ENCODE data around the gene VSIG2. TPM values are rescaled to one million over a fixed set of nuclear protein-coding genes. Genes with fewer than 3 reads are reported as not detected.

The VSIG2 gene
- total and polyA plus RNA-seq, 10 of the 15 experiments (the other 5 are each of a cell fraction or from before 2014, with no cell fraction given): 0.13 to 0.31 (median 0.15) TPM; not detected in 5

GRCh38 chr11:124788521-124788920, 36.5 kb upstream of the VSIG2 start:
- BruUV-seq (replicated peaks): no TSS peak
- H3K27me3 ChIP-seq (replicated peaks in 1 of 2; ENCODE audit: control insufficient read depth in 2 of 2, insufficient read depth in 2 of 2, low read length in 1 of 2): no peaks in the 10 kb centered on the region
- in situ Hi-C loops (cut with MboI) (no loop called here), intact Hi-C loops (cut with micrococcal nuclease; ENCODE audit: unreplicated experiment) (no loop called here)
- ChIA-PET CTCF (interaction anchor here (0.9 to 2.7 kb wide), 7 partner anchors 9 to 145 kb away, joined by 3 to 16 read pairs (median 3); no protein-coding TSS in a partner anchor), POLR2A (interaction anchor here (1.0 kb wide), 1 partner anchor 119 kb away, joined by 3 read pairs; no protein-coding TSS in a partner anchor), SMC1A (ENCODE audit: uncharacterized antibody, unreplicated experiment) (interaction anchor here (0.7 to 2.9 kb wide), 4 partner anchors 9 to 119 kb away, joined by 3 to 14 read pairs (median 4); no protein-coding TSS in a partner anchor), RAD21 (ENCODE audit: unreplicated experiment) (interaction anchor here (1.2 kb wide), 1 partner anchor 16 kb away, joined by 3 read pairs; no protein-coding TSS in a partner anchor)
- no peaks in the 10 kb centered on the region for H3K9me3 ChIP-seq (replicated peaks; ENCODE audit: control insufficient read depth, insufficient read depth, low read length)
- H3K9ac ChIP-seq (ENCODE audit: control insufficient read depth, insufficient read depth, low read length): no peak overlapping the region
- no peak overlapping the region for H3K4me2 ChIP-seq (ENCODE audit: control insufficient read depth, insufficient read depth)
- H2AFZ ChIP-seq (ENCODE audit: control insufficient read depth, low read depth, low read length): no peak overlapping the region
- peaks cover 47% of the 10 kb centered on the region for H3K79me2 ChIP-seq (ENCODE audit: control insufficient read depth, insufficient read depth, low read length)
- peaks cover 12% of the 10 kb centered on the region for H3K4me1 ChIP-seq (ENCODE audit: control insufficient read depth, insufficient read depth, low read length)
- H3K27ac ChIP-seq (ENCODE audit: control insufficient read depth, insufficient read depth): no peak overlapping the region
- no peak for DNase-seq (ENCODE audit: low read depth, low spot score)
- no peak overlapping the region for H3K4me3 ChIP-seq
- H3K36me3 ChIP-seq (ENCODE audit: control insufficient read depth in 2 of 2, insufficient read depth in 2 of 2, low read length in 1 of 2): no peaks in the 10 kb centered on the region
- H4K20me1 ChIP-seq (ENCODE audit: control insufficient read depth, insufficient read depth): no peaks in the 10 kb centered on the region
- no peak for FAIRE-seq
- no peak for ATAC-seq
- no peak for TF ChIP-seq RAD51 (IDR thresholded peaks at IDR 0.05)
- TF ChIP-seq RELA (IDR thresholded peaks at IDR 0.05; ENCODE audit: borderline replicate concordance, partially characterized antibody): no peak

GRCh38 chr11:124784051-124784450, 32.0 kb upstream of the VSIG2 start:
- intact Hi-C loops (cut with micrococcal nuclease; ENCODE audit: unreplicated experiment): no loop called here
- SMC1A ChIA-PET (ENCODE audit: uncharacterized antibody, unreplicated experiment): interaction anchor here (1.2 to 1.7 kb wide), 2 partner anchors 9 to 15 kb away, joined by 4 to 5 read pairs; no protein-coding TSS in a partner anchor
- Histone ChIP-seq H3K79me2 (ENCODE audit: control insufficient read depth, insufficient read depth, low read length) (peaks cover 11% of the 10 kb centered on the region), H3K4me1 (ENCODE audit: control insufficient read depth, insufficient read depth, low read length) (no peaks in the 10 kb centered on the region), H3K9me3 (replicated peaks; ENCODE audit: control insufficient read depth, insufficient read depth, low read length) (no peaks in the 10 kb centered on the region), H3K4me3 (no peak overlapping the region), H3K36me3 (ENCODE audit: control insufficient read depth in 2 of 2, insufficient read depth in 2 of 2, low read length in 1 of 2) (no peaks in the 10 kb centered on the region), H3K9ac (ENCODE audit: control insufficient read depth, insufficient read depth, low read length) (no peak overlapping the region), H3K27me3 (replicated peaks in 1 of 2; ENCODE audit: control insufficient read depth in 2 of 2, insufficient read depth in 2 of 2, low read length in 1 of 2) (no peaks in the 10 kb centered on the region), H3K4me2 (ENCODE audit: control insufficient read depth, insufficient read depth) (no peak overlapping the region), H2AFZ (ENCODE audit: control insufficient read depth, low read depth, low read length) (no peak overlapping the region), H4K20me1 (ENCODE audit: control insufficient read depth, insufficient read depth) (no peaks in the 10 kb centered on the region), H3K27ac (ENCODE audit: control insufficient read depth, insufficient read depth) (no peak overlapping the region)
- DNase-seq (ENCODE audit: low read depth, low spot score): no peak
- TF ChIP-seq ZNF217 (IDR thresholded peaks at IDR 0.05) (no peak), JUND (IDR thresholded peaks at IDR 0.05; ENCODE audit: low read depth, low read length) (no peak), DPF2 (IDR thresholded peaks at IDR 0.05) (no peak), ZNF24 (IDR thresholded peaks at IDR 0.05) (no peak), ZNF687 (IDR thresholded peaks at IDR 0.05) (no peak), TAF1 (IDR thresholded peaks at IDR 0.05; ENCODE audit: borderline replicate concordance, low read depth, low read length) (no peak), CREB1 (IDR thresholded peaks at IDR 0.05; ENCODE audit: low read depth) (no peak), NBN (IDR thresholded peaks at IDR 0.05) (no peak), CREM (IDR thresholded peaks at IDR 0.05; ENCODE audit: low read depth) (no peak), RBBP5 (conservative IDR thresholded peaks at IDR 0.05) (no peak)
- no TSS peak for BruUV-seq (replicated peaks)
- FAIRE-seq: no peak
- RAD21 ChIA-PET (ENCODE audit: unreplicated experiment): interaction anchor here (0.5 kb wide), 1 partner anchor 10 kb away, joined by 3 read pairs; no protein-coding TSS in a partner anchor
- CTCF ChIA-PET: interaction anchor here (1.2 to 2.6 kb wide), 2 partner anchors 10 to 39 kb away, joined by 3 to 16 read pairs; no protein-coding TSS in a partner anchor
- 95% methylated on average over 2 of the region's 2 CpGs for WGBS (ENCODE audit: insufficient coverage, insufficient replicate concordance, low lambda C conversion rate, missing lambda C conversion rate)
- in situ Hi-C loops (cut with MboI): no loop called here
- POLR2A ChIA-PET: interaction anchor here (0.7 kb wide), 1 partner anchor 84 kb away, joined by 3 read pairs; no protein-coding TSS in a partner anchor
- no peak for ATAC-seq
